H1 (cell line): ENCODE results near the gene TSHZ2. TPM values are rescaled to one million over a fixed set of nuclear protein-coding genes. Genes with fewer than 3 reads are reported as not detected.

Experiments
- CTCF ChIA-PET: fragments of 300-600 bp; sonication (Branson Sonifier 250); formaldehyde crosslinking; loops from one replicate; lab custom pipeline; 2021; ENCODE audit not compliant: partially characterized antibody; lab: Charles Lee
- POLR2A ChIA-PET: fragments of 300-600 bp; sonication (Branson Sonifier 250); formaldehyde crosslinking; loops from one replicate; lab custom pipeline; 2021; ENCODE audit warnings: inconsistent platforms; ENCODE audit not compliant: partially characterized antibody; lab: Charles Lee
- DNase-seq, 2 experiments: peaks; one replicate each; pipeline versions ENCODE4 v3.0.0 to v3.0.0-alpha.2; 2010 to 2022; ENCODE audit warnings: low spot score in 2 of 2, low read depth in 1 of 2, mixed read lengths in 1 of 2
- FAIRE-seq: peaks from 2 replicates; lab custom pipeline; 2011; peaks lifted over from hg19 to GRCh38; lab: Jason Lieb, UNC
- H2AFZ ChIP-seq: 2 replicates; pipeline ENCODE4 v1.8.1; 2012; ENCODE audit warnings: low read length, inconsistent platforms
- H2AK5ac ChIP-seq: 2 replicates; pipeline ENCODE4 v1.6.1; 2013; ENCODE audit warnings: low read depth, low read length
- H2BK120ac ChIP-seq: replicated peaks from 2 replicates; pipeline ENCODE3; 2013; ENCODE audit warnings: low read depth, low read length, inconsistent platforms
- H2BK12ac ChIP-seq: 2 replicates; pipeline ENCODE4 v1.6.1; 2013; ENCODE audit warnings: low read depth, low read length
- H2BK15ac ChIP-seq: 2 replicates; pipeline ENCODE4 v1.6.1; 2013; ENCODE audit warnings: low read length
- H2BK20ac ChIP-seq: 2 replicates; pipeline ENCODE4 v1.6.1; 2013; ENCODE audit warnings: low read length
- H2BK5ac ChIP-seq: 2 replicates; pipeline ENCODE4 v1.6.1; 2013; ENCODE audit warnings: low read depth, low read length
- H3K14ac ChIP-seq: 2 replicates; pipeline ENCODE4 v1.6.1; 2013; ENCODE audit warnings: inconsistent platforms; ENCODE audit not compliant: insufficient read length
- H3K18ac ChIP-seq: 2 replicates; pipeline ENCODE4 v1.6.1; 2013; ENCODE audit warnings: low read length; ENCODE audit errors: extremely low read depth
- H3K23ac ChIP-seq: 2 replicates; pipeline ENCODE4 v1.6.1; 2013; ENCODE audit warnings: inconsistent platforms; ENCODE audit not compliant: insufficient read length
- H3K23me2 ChIP-seq: 2 replicates; pipeline ENCODE4 v1.6.1; 2013; ENCODE audit warnings: low read depth, low read length
- H3K27ac ChIP-seq: 2 replicates; pipeline ENCODE4 v1.6.1; 2011; ENCODE audit warnings: low read depth, low read length, inconsistent platforms
- H3K27me3 ChIP-seq, 4 experiments: replicated peaks in 1 of 4; 1 replicate in 1 of 4; 2 replicates in 3 of 4; pipeline versions ENCODE4 v1.6.1 to v1.8.1; 2011 to 2013; ENCODE audit warnings: low read length in 3 of 4, mild to moderate bottlenecking in 3 of 4, inconsistent platforms in 2 of 4, mixed read lengths in 2 of 4, moderate library complexity in 1 of 4; ENCODE audit not compliant: control insufficient read depth in 3 of 4, insufficient read depth in 3 of 4; ENCODE audit errors: extremely low read depth in 1 of 4
- H3K36me3 ChIP-seq, 4 experiments: 2 replicates each; pipeline versions ENCODE4 v1.6.1 to v1.8.1; 2011 to 2013; ENCODE audit warnings: mild to moderate bottlenecking in 4 of 4, low read length in 3 of 4, moderate library complexity in 2 of 4, control low read depth in 1 of 4, inconsistent platforms in 1 of 4; ENCODE audit not compliant: insufficient read depth in 4 of 4, control insufficient read depth in 2 of 4
- H3K4ac ChIP-seq: replicated peaks from 2 replicates; pipeline ENCODE3; 2013; ENCODE audit warnings: low read length, low read depth, mixed read lengths, inconsistent platforms; ENCODE audit not compliant: insufficient read length
- H3K4me1 ChIP-seq, 4 experiments: replicated peaks in 1 of 4; 1 replicate in 1 of 4; 2 replicates in 3 of 4; pipeline versions ENCODE4 v1.6.1 to v1.8.1; 2011 to 2013; ENCODE audit warnings: low read length in 3 of 4, inconsistent platforms in 2 of 4, mixed read lengths in 1 of 4; ENCODE audit not compliant: insufficient read depth in 4 of 4, control insufficient read depth in 3 of 4
- H3K4me2 ChIP-seq, 2 experiments: 2 replicates each; pipeline versions ENCODE4 v1.6.1 to v1.8.1; 2011 to 2013; ENCODE audit warnings: low read depth in 2 of 2, low read length in 2 of 2, control low read depth in 1 of 2, inconsistent platforms in 1 of 2, mild to moderate bottlenecking in 1 of 2; ENCODE audit not compliant: insufficient read depth in 1 of 2
- H3K4me3 ChIP-seq, 4 experiments: fragments of 200-600, 300-600 bp in 1 of 4; sonication (generic), shearing (Covaris generic), sonication (Bioruptor Twin) in 1 of 4; 2 replicates each; pipeline versions ENCODE4 v1.5.1 to v1.8.1; 2011 to 2016; ENCODE audit warnings: low read length in 4 of 4, low read depth in 3 of 4, control low read depth in 2 of 4, inconsistent platforms in 2 of 4, mild to moderate bottlenecking in 2 of 4, mixed read lengths in 1 of 4, moderate library complexity in 1 of 4; ENCODE audit not compliant: insufficient read depth in 2 of 4; ENCODE audit errors: extremely low read depth in 1 of 4
- H3K56ac ChIP-seq: replicated peaks from 2 replicates; pipeline ENCODE3; 2013; ENCODE audit warnings: low read depth, mild to moderate bottlenecking, mixed read lengths, low read length, inconsistent platforms; ENCODE audit not compliant: insufficient read length
- H3K79me1 ChIP-seq: 2 replicates; pipeline ENCODE4 v1.6.1; 2013; ENCODE audit warnings: low read depth, low read length, control low read depth
- H3K79me2 ChIP-seq, 2 experiments: 2 replicates each; pipeline versions ENCODE4 v1.6.1 to v1.8.1; 2012 to 2013; ENCODE audit warnings: low read length in 2 of 2, mild to moderate bottlenecking in 2 of 2, inconsistent platforms in 1 of 2; ENCODE audit not compliant: insufficient read depth in 2 of 2, control insufficient read depth in 1 of 2
- H3K9ac ChIP-seq, 4 experiments: replicated peaks in 1 of 4; 1 replicate in 1 of 4; 2 replicates in 3 of 4; pipeline versions ENCODE4 v1.6.1 to v1.8.1; 2011 to 2013; ENCODE audit warnings: low read depth in 3 of 4, low read length in 3 of 4, control low read depth in 2 of 4, mild to moderate bottlenecking in 2 of 4, moderate library complexity in 2 of 4, inconsistent platforms in 1 of 4; ENCODE audit errors: extremely low read depth in 1 of 4
- H3K9me3 ChIP-seq, 2 experiments: 2 replicates each; pipeline versions ENCODE4 v1.6.1 to v1.8.1; 2012 to 2013; ENCODE audit warnings: mild to moderate bottlenecking in 2 of 2, moderate library complexity in 2 of 2, control low read depth in 1 of 2, inconsistent platforms in 1 of 2, low read depth in 1 of 2, low read length in 1 of 2, mixed read lengths in 1 of 2; ENCODE audit not compliant: insufficient read depth in 2 of 2
- H4K20me1 ChIP-seq, 2 experiments: replicated peaks in 1 of 2; 2 replicates each; pipeline versions ENCODE3 to v1.8.1; 2011 to 2013; ENCODE audit warnings: inconsistent platforms in 2 of 2, low read length in 2 of 2, mild to moderate bottlenecking in 1 of 2; ENCODE audit not compliant: insufficient read depth in 2 of 2, control insufficient read depth in 1 of 2
- H4K5ac ChIP-seq: 2 replicates; pipeline ENCODE4 v1.6.1; 2013; ENCODE audit warnings: low read length, low read depth, mixed read lengths, inconsistent platforms; ENCODE audit not compliant: insufficient read length
- H4K8ac ChIP-seq: 2 replicates; pipeline ENCODE4 v1.8.0; 2013; ENCODE audit warnings: mild to moderate bottlenecking, moderate library complexity, low read length, inconsistent platforms; ENCODE audit not compliant: insufficient read depth; ENCODE audit errors: extremely low read depth
- H4K91ac ChIP-seq: replicated peaks from 2 replicates; pipeline ENCODE3; 2013; ENCODE audit warnings: low read length, mixed read lengths, inconsistent platforms; ENCODE audit not compliant: insufficient read length
- ASH2L ChIP-seq: fragments of 200-600, 300-600 bp; sonication (generic); IDR thresholded peaks from one replicate; pipeline ENCODE4 v1.7.1; 2017; ENCODE audit warnings: low read length
- BCL11A ChIP-seq, 2 experiments: IDR thresholded peaks; one replicate each; pipeline ENCODE4 v1.6.1; 2011; ENCODE audit warnings: low read depth in 2 of 2, low read length in 2 of 2, mild to moderate bottlenecking in 2 of 2
- CHD1 ChIP-seq: IDR thresholded peaks from 2 replicates; pipeline ENCODE4 v1.6.1; 2012; ENCODE audit warnings: low read depth, low read length, improper control_type of control experiment
- MAFK ChIP-seq: IDR thresholded peaks from 2 replicates; pipeline ENCODE4 v1.6.1; 2012; ENCODE audit warnings: low read depth, mild to moderate bottlenecking, improper control_type of control experiment, low read length
- RAD21 ChIP-seq, 2 experiments: IDR thresholded peaks in 1 of 2; conservative IDR thresholded peaks in 1 of 2; 2 replicates each; pipeline ENCODE4 v1.6.1; 2011; ENCODE audit warnings: low read depth in 2 of 2, low read length in 2 of 2, improper control_type of control experiment in 1 of 2, inconsistent platforms in 1 of 2, mild to moderate bottlenecking in 1 of 2, moderate library complexity in 1 of 2
- RBBP5 ChIP-seq: IDR thresholded peaks from 2 replicates; pipeline ENCODE4 v1.7.1; 2012; ENCODE audit warnings: low read depth, mild to moderate bottlenecking, inconsistent platforms, low read length, moderate library complexity, borderline replicate concordance
- RFX5 ChIP-seq: IDR thresholded peaks from 2 replicates; pipeline ENCODE4 v1.6.1; 2011; ENCODE audit warnings: low read depth, low read length, improper control_type of control experiment, borderline replicate concordance
- RXRA ChIP-seq: IDR thresholded peaks from 2 replicates; pipeline ENCODE4 v1.6.1; 2011; ENCODE audit warnings: low read depth, mild to moderate bottlenecking, low read length, moderate library complexity; ENCODE audit not compliant: insufficient read depth
- SAP30 ChIP-seq: fragments of 300-600 bp; sonication (generic); IDR thresholded peaks from 2 replicates; pipeline ENCODE4 v1.7.1; 2012; ENCODE audit warnings: low read length, moderate library complexity, mild to moderate bottlenecking, inconsistent platforms; ENCODE audit not compliant: insufficient read depth, insufficient replicate concordance
- SRF ChIP-seq: IDR thresholded peaks from 2 replicates; pipeline ENCODE4 v1.6.1; 2011; ENCODE audit warnings: mild to moderate bottlenecking, low read depth, low read length, moderate library complexity
- TAF1 ChIP-seq: IDR thresholded peaks from 2 replicates; pipeline ENCODE4 v1.6.1; 2011; ENCODE audit warnings: mild to moderate bottlenecking, low read depth, low read length
- WGBS, 2 experiments: shearing (Covaris generic) in 1 of 2; methylation state at CpG; one replicate each; pipeline versions ENCODE4 v1.1.6 to v1.1.7; 2013 to 2015; ENCODE audit warnings: low lambda C conversion rate in 2 of 2, mixed read lengths in 2 of 2, inconsistent platforms in 1 of 2, low coverage in 1 of 2, missing lambda C conversion rate in 1 of 2; ENCODE audit not compliant: insufficient replicate concordance in 2 of 2, insufficient coverage in 1 of 2, insufficient read length in 1 of 2; ENCODE audit errors: extremely low coverage in 1 of 2, missing lambda C conversion rate in 1 of 2; 5-methylcytosine and 5-hydroxymethylcytosine counted together
- polyA plus RNA-seq, 7 experiments: library from polyadenylated mRNA; depleted of rRNA in 3 of 7; stranded (reverse) in 5 of 7; unstranded in 2 of 7; fragments of >200 nt in 5 of 7; fragments of 200-250 nt in 2 of 7; gene quantifications; 1 replicate in 5 of 7; 2 replicates in 1 of 7; 4 replicates in 1 of 7; pipeline versions ENCODE4 v1.2.1 to v1.2.3, GENCODE V29; 2011 to 2013; ENCODE audit warnings: missing spikeins in 2 of 7, mixed read lengths in 2 of 7
- total RNA-seq: library from RNA; stranded (reverse); fragmentation: NEBNext Ultra II Directional; extraction: Animal tissue kit (Norgen Biotek cat#: 25700); gene quantifications from 2 replicates; pipeline ENCODE4 v1.2.1, GENCODE V29; 2021

Gene TSHZ2
- total and polyA plus RNA-seq, 2 of the 8 experiments (the other 6 are each of a cell fraction or from before 2014, with no cell fraction given) = 0.14 to 0.30 TPM

GRCh38 chr20:53495398-53496092, 523.4 kb downstream of the TSHZ2 start:
- H3K27me3 ChIP-seq = no peaks in the 10 kb centered on the region
- H3K56ac ChIP-seq = no peak overlapping the region
- H2BK12ac ChIP-seq = no peak overlapping the region
- H2BK5ac ChIP-seq = no peak overlapping the region
- H3K36me3 ChIP-seq = no peaks in the 10 kb centered on the region; a peak in 1 of 8 replicates
- no peak overlapping the region for H3K14ac ChIP-seq
- H3K79me1 ChIP-seq = no peaks in the 10 kb centered on the region
- no peak overlapping the region for H3K4ac ChIP-seq
- H3K9me3 ChIP-seq = no peaks in the 10 kb centered on the region
- no peak overlapping the region for H2BK120ac ChIP-seq
- no peaks in the 10 kb centered on the region for H3K79me2 ChIP-seq
- no peaks in the 10 kb centered on the region for H3K23me2 ChIP-seq
- H3K18ac ChIP-seq = no peak overlapping the region
- no peak overlapping the region for H3K23ac ChIP-seq
- no peak for FAIRE-seq
- no peak overlapping the region for H2BK15ac ChIP-seq
- ChIA-PET CTCF (interaction anchor here (0.5 to 1.5 kb wide), 2 partner anchors 28 to 1742 kb away, joined by 3 read pairs; no protein-coding TSS in a partner anchor), POLR2A (no interaction called here)
- no peak overlapping the region for H2AFZ ChIP-seq
- no peak overlapping the region for H3K4me3 ChIP-seq
- WGBS, 2 experiments = 86% methylated on average over 14 of the region's 14 CpGs; no CpG with 5 or more reads in 1 of the 2 experiments
- H3K9ac ChIP-seq = no peak overlapping the region
- H4K91ac ChIP-seq = no peak overlapping the region
- H3K27ac ChIP-seq = no peak overlapping the region
- peak in 1 of 2 experiments; percentile 33 for DNase-seq
- no peak overlapping the region for H2BK20ac ChIP-seq
- H2AK5ac ChIP-seq = no peak overlapping the region
- H4K5ac ChIP-seq = no peak overlapping the region
- no peak overlapping the region for H4K8ac ChIP-seq
- H4K20me1 ChIP-seq = peaks cover 0 to 1% of the 10 kb centered on the region in 2 experiments
- H3K4me1 ChIP-seq = no peaks in the 10 kb centered on the region
- no peak overlapping the region for H3K4me2 ChIP-seq
- TF ChIP-seq TAF1 = no peak
- TF ChIP-seq SRF = no peak
- TF ChIP-seq RXRA = no peak
- no peak for TF ChIP-seq BCL11A (IDR thresholded peaks at IDR 0.05; ENCODE audit: low read depth in 2 of 2, low read length in 2 of 2)
- no peak for TF ChIP-seq RFX5
- TF ChIP-seq CHD1 = no peak
- TF ChIP-seq MAFK = no peak
- TF ChIP-seq RBBP5 = no peak
- TF ChIP-seq ASH2L = no peak
- TF ChIP-seq SAP30 = no peak
- TF ChIP-seq RAD21 (IDR thresholded peaks at IDR 0.05 in 1 of 2, conservative IDR thresholded peaks at IDR 0.05 in 1 of 2; ENCODE audit: low read depth in 2 of 2, low read length in 2 of 2) = no peak
